Measurements from ENCODE around the gene HEATR1. TPM values are rescaled to one million over a fixed set of nuclear protein-coding genes. Genes with fewer than 3 reads are reported as not detected.

HEATR1 gene
- polyA plus RNA-seq, 1 of the 3 experiments (the other 2 are of a cell fraction), result 10.6 TPM

- H3K27me3 ChIP-seq (ENCODE audit: insufficient read depth), result no peaks in the 10 kb centered on the region
- H3K36me3 ChIP-seq (replicated peaks in 1 of 2; ENCODE audit: control insufficient read depth in 1 of 2, insufficient read depth in 2 of 2, low read length in 1 of 2), result no peaks in the 10 kb centered on the region
- no peak overlapping the region for H3K9ac ChIP-seq
- H3K9me2 ChIP-seq, result no peaks in the 10 kb centered on the region
- WGBS (ENCODE audit: low lambda C conversion rate), result 52% methylated on average over 7 of the region's 7 CpGs
- H3K4me1 ChIP-seq (ENCODE audit: control insufficient read depth in 1 of 2, insufficient read depth in 2 of 2, low read depth in 1 of 2, low read length in 1 of 2), result no peaks in the 10 kb centered on the region
- no peaks in the 10 kb centered on the region for H3K79me2 ChIP-seq (ENCODE audit: insufficient read depth)
- ChIA-PET CTCF (interaction anchor here (1.0 kb wide), 1 partner anchor 110 kb away, joined by 3 read pairs; no protein-coding TSS in a partner anchor), POLR2A (no interaction called here)
- H3K4me2 ChIP-seq, result no peak overlapping the region
- H3K27ac ChIP-seq (ENCODE audit: low read depth in 2 of 2, low read length in 1 of 2), result no peak overlapping the region
- TF ChIP-seq, protein P1, sequence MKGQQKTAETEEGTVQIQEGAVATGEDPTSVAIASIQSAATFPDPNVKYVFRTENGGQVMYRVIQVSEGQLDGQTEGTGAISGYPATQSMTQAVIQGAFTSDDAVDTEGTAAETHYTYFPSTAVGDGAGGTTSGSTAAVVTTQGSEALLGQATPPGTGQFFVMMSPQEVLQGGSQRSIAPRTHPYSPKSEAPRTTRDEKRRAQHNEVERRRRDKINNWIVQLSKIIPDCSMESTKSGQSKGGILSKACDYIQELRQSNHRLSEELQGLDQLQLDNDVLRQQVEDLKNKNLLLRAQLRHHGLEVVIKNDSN (IDR thresholded peaks at IDR 0.05; ENCODE audit: borderline replicate concordance, low read depth), result no peak
- TF ChIP-seq GABPA (IDR thresholded peaks at IDR 0.05; ENCODE audit: low read depth) (no peak), SMC3 (IDR thresholded peaks at IDR 0.05; ENCODE audit: low read depth, low read length) (no peak), ZBTB33 (IDR thresholded peaks at IDR 0.05; ENCODE audit: borderline replicate concordance, low read depth) (no peak), NFIC (IDR thresholded peaks at IDR 0.05; ENCODE audit: borderline replicate concordance) (no peak), FOXJ3 (CRISPR knock-in tag; IDR thresholded peaks at IDR 0.05) (no peak), FOXM1 (IDR thresholded peaks at IDR 0.05; ENCODE audit: low read depth) (no peak), ELF1 (IDR thresholded peaks at IDR 0.05) (no peak), FOSL2 (IDR thresholded peaks at IDR 0.05; ENCODE audit: borderline replicate concordance, low read depth) (no peak), CHD2 (IDR thresholded peaks at IDR 0.05; ENCODE audit: low read length, partially characterized antibody) (no peak), RCOR1 (IDR thresholded peaks at IDR 0.05; ENCODE audit: low read length) (no peak), POLR2AphosphoS5 (IDR thresholded peaks at IDR 0.05; ENCODE audit: low read depth, low read length) (no peak), MEF2A (IDR thresholded peaks at IDR 0.05; ENCODE audit: borderline replicate concordance, low read depth) (no peak), GATA2 (CRISPR knock-in tag; IDR thresholded peaks at IDR 0.05) (no peak), YY1 (IDR thresholded peaks at IDR 0.05; ENCODE audit: low read depth) (no peak)
- TF ChIP-seq, protein P2, sequence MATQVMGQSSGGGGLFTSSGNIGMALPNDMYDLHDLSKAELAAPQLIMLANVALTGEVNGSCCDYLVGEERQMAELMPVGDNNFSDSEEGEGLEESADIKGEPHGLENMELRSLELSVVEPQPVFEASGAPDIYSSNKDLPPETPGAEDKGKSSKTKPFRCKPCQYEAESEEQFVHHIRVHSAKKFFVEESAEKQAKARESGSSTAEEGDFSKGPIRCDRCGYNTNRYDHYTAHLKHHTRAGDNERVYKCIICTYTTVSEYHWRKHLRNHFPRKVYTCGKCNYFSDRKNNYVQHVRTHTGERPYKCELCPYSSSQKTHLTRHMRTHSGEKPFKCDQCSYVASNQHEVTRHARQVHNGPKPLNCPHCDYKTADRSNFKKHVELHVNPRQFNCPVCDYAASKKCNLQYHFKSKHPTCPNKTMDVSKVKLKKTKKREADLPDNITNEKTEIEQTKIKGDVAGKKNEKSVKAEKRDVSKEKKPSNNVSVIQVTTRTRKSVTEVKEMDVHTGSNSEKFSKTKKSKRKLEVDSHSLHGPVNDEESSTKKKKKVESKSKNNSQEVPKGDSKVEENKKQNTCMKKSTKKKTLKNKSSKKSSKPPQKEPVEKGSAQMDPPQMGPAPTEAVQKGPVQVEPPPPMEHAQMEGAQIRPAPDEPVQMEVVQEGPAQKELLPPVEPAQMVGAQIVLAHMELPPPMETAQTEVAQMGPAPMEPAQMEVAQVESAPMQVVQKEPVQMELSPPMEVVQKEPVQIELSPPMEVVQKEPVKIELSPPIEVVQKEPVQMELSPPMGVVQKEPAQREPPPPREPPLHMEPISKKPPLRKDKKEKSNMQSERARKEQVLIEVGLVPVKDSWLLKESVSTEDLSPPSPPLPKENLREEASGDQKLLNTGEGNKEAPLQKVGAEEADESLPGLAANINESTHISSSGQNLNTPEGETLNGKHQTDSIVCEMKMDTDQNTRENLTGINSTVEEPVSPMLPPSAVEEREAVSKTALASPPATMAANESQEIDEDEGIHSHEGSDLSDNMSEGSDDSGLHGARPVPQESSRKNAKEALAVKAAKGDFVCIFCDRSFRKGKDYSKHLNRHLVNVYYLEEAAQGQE (IDR thresholded peaks at IDR 0.05; ENCODE audit: low read depth, low read length), result no peak
- TF ChIP-seq, protein P3, sequence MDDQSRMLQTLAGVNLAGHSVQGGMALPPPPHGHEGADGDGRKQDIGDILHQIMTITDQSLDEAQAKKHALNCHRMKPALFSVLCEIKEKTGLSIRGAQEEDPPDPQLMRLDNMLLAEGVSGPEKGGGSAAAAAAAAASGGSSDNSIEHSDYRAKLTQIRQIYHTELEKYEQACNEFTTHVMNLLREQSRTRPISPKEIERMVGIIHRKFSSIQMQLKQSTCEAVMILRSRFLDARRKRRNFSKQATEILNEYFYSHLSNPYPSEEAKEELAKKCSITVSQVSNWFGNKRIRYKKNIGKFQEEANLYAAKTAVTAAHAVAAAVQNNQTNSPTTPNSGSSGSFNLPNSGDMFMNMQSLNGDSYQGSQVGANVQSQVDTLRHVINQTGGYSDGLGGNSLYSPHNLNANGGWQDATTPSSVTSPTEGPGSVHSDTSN (IDR thresholded peaks at IDR 0.05), result no peak
- no peak for DNase-seq
- no peaks in the 10 kb centered on the region for H4K20me1 ChIP-seq (ENCODE audit: insufficient read depth)
- H3K9me3 ChIP-seq, result no peaks in the 10 kb centered on the region
- no peaks in the 10 kb centered on the region for H3F3A ChIP-seq (replicated peaks; ENCODE audit: insufficient read depth)
- H3K4me3 ChIP-seq (ENCODE audit: low read depth in 2 of 2, low read length in 1 of 2), result no peak overlapping the region
- no peak overlapping the region for H2AFZ ChIP-seq (ENCODE audit: low read depth)
Observed at GRCh38 chr1:236636017-236636416, 31.7 kb upstream of the HEATR1 start.
